GM21576 (cell line): ENCODE measurements around the gene DOCK6.

Experiments
- ATAC-seq: cut with Tn5 transposase; IDR thresholded peaks from one replicate; pipeline ENCODE4 v1.9.1; 2021; ENCODE audit warnings: mild to moderate bottlenecking, moderate library complexity; ENCODE audit not compliant: unreplicated experiment

Gene DOCK6

GRCh38 chr19:11279505-11280236 lies 17.3 kb upstream of the DOCK6 start:
- no peak for ATAC-seq

GRCh38 chr19:11278670-11279069 lies 16.3 kb upstream of the DOCK6 start:
- ATAC-seq: no peak

- ATAC-seq: no peak
These were observed 12.3 kb upstream of the DOCK6 start for GRCh38 chr19:11274533-11275086.

- ATAC-seq: no peak
These were observed 11.7 kb upstream of the DOCK6 start for GRCh38 chr19:11273989-11274388.

GRCh38 chr19:11273296-11273695 lies 11.0 kb upstream of the DOCK6 start:
- no peak for ATAC-seq

- no peak for ATAC-seq
These were observed 7.1 kb upstream of the DOCK6 start for GRCh38 chr19:11269408-11269807.

GRCh38 chr19:11268783-11269267 lies 6.5 kb upstream of the DOCK6 start:
- ATAC-seq: no peak

- ATAC-seq: no peak
These were observed 5.2 kb upstream of the DOCK6 start for GRCh38 chr19:11267316-11268085.

GRCh38 chr19:11265785-11266236 lies 3.5 kb upstream of the DOCK6 start:
- ATAC-seq: no peak

GRCh38 chr19:11265177-11265784 lies 3.0 kb upstream of the DOCK6 start:
- ATAC-seq: no peak

- no peak for ATAC-seq
These were observed 2.3 kb upstream of the DOCK6 start for GRCh38 chr19:11264452-11265176.

- no peak for ATAC-seq
These were observed 1.4 kb upstream of the DOCK6 start for GRCh38 chr19:11263726-11264125.

GRCh38 chr19:11261431-11261970 lies 823 bp downstream of the DOCK6 start:
- ATAC-seq: no peak

GRCh38 chr19:11260996-11261395 lies 1.3 kb downstream of the DOCK6 start:
- ATAC-seq: no peak

GRCh38 chr19:11257846-11258380 lies 4.4 kb downstream of the DOCK6 start:
- no peak for ATAC-seq

GRCh38 chr19:11256189-11256588 lies 6.1 kb downstream of the DOCK6 start:
- ATAC-seq: no peak

GRCh38 chr19:11254666-11255065 lies 7.7 kb downstream of the DOCK6 start:
- no peak for ATAC-seq

GRCh38 chr19:11252665-11253355 lies 9.5 kb downstream of the DOCK6 start:
- ATAC-seq: no peak

- ATAC-seq: no peak
These were observed 10.5 kb downstream of the DOCK6 start for GRCh38 chr19:11251650-11252314.
